Pericardium fibroblast (primary cell): ENCODE data around the gene DENND5B. TPM values are rescaled to one million over a fixed set of nuclear protein-coding genes. Genes with fewer than 3 reads are reported as not detected.

Experiments
- total RNA-seq: library from RNA; depleted of rRNA; stranded (reverse); fragments of >200 nt; gene quantifications from 2 replicates; pipeline ENCODE4 v1.2.3, GENCODE V29; 2015

The DENND5B gene
- total RNA-seq = 6.7 and 7.1 TPM in 2 replicates

DNA sequence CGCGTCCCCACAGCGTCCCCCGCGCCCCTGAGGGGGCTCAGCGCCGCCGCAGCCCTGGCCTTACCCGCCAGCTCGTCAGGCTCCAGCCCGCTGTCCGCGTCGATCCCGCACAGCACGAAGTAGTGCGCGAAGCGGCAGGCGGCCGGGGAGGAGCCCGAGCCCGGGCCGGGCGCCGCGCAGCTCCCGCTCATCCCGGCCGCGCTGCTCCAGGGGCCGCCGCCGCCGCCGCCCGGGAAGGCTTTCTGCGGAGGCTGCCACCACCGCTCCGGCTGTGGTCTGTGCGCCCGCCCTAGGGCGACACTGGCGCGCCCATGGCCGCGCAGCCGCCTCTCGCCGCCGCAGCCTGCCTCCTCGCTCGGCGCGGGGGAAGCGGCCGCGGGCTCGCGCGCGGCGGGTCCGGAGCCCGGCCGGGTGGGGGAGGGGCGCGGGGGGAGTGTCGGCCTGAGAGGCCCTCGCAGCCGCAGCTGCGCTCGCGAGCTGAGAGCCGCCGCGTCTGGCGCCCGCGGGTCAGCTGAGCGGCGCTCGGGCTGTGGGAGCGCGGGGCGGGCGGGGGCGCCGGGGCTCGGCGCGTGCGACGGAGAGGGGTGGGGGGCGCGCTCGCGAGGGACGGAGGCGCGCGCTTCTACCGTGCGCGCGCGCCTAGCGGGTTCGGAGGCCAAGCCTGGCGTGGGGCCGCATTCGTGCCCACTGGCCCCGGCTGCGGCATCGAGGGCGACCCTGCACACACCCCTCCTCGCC, at the start of gene DENND5B:
Gene DENND5B (minus strand): TSS at position 495 of the 738 bp plus-strand sequence. CDS start 304 bp downstream, at position 191.

Other genes starting within 250 kb of the DENND5B start
- 3.2 and 4.0 TPM in 2 replicates for gene ETFBKMT, start 68.6 kb upstream of the DENND5B start, total RNA-seq
- gene AMN1, start 137.9 kb upstream of the DENND5B start, total RNA-seq = 3.7 and 7.4 TPM in 2 replicates